Activated naive CD4-positive, alpha-beta T cell treated with anti-CD3 and anti-CD28 coated beads for 36 hours (primary cell): Measurements from ENCODE around the gene SV2B. TPM values are rescaled to one million over a fixed set of nuclear protein-coding genes. Genes with fewer than 3 reads are reported as not detected.
A peak's percentile ranks its signal among the peaks of the same experiment; 100 is the strongest.

Experiments
- CTCF ChIA-PET: fragments of 350-600 bp; sonication (Branson Sonifier 250); formaldehyde crosslinking; loops from one replicate; lab custom pipeline; 2021; ENCODE audit warnings: antibody characterized with exemption; lab: Charles Lee
- DNase-seq: peaks from one replicate; pipeline ENCODE4 v3.0.0-alpha.2; 2020
- H3K27ac Mint-ChIP-seq: one replicate; pipeline ENCODE4 v1.8.0; 2021; ENCODE audit warnings: mild to moderate bottlenecking, mixed read lengths
- H3K27me3 Mint-ChIP-seq: one replicate; pipeline ENCODE4 v1.8.0; 2021; ENCODE audit warnings: low read depth, mixed read lengths
- H3K36me3 Mint-ChIP-seq: one replicate; pipeline ENCODE4 v1.8.0; 2021; ENCODE audit warnings: low read depth, mixed read lengths
- H3K4me1 Mint-ChIP-seq: one replicate; pipeline ENCODE4 v1.8.0; 2021; ENCODE audit warnings: low read depth, mixed read lengths
- H3K4me3 Mint-ChIP-seq: one replicate; pipeline ENCODE4 v1.8.0; 2021; ENCODE audit warnings: mild to moderate bottlenecking, moderate library complexity, mixed read lengths
- H3K9me3 Mint-ChIP-seq: one replicate; pipeline ENCODE4 v1.8.0; 2021; ENCODE audit warnings: mixed read lengths
- intact Hi-C: fragments of 100-400 bp; cut with micrococcal nuclease; formaldehyde crosslinking; loops from one replicate; pipeline ENCODE4 v1.15.1; 2023
- total RNA-seq, 2 experiments: library from RNA; stranded (reverse); gene quantifications; one replicate each; pipeline ENCODE4 v1.2.3, GENCODE V29; 2021

SV2B gene
- total RNA-seq, 2 experiments from 2014 or later = 0.07 TPM

DNA sequence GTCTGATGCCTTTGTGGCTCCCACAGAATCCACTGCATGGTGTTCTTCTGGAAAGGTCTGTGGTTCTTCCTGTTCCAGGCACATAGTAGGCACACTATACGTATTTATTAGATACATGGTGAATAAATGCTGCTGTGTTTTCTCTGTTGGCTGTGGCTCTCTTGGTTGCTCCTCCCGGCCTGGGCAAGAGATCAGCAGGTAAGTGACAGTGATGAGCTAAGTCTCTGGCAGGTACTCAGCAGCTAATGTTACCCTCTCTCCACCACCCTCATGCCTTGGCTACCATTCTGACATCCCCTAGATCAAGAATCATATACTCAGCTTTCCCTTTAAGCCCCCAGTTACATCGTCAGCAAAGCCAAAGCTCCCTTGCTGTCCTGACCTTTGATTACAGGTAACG is 8.4 kb downstream of the SV2B start:
- DNase-seq = no peak
- no peaks in the 10 kb centered on the region for H3K9me3 Mint-ChIP-seq
- no peak overlapping the region for H3K27ac Mint-ChIP-seq
- peaks cover 37% of the 10 kb centered on the region for H3K27me3 Mint-ChIP-seq
- H3K4me3 Mint-ChIP-seq = no peak overlapping the region
- H3K4me1 Mint-ChIP-seq = no peaks in the 10 kb centered on the region
- H3K36me3 Mint-ChIP-seq = no peaks in the 10 kb centered on the region
- intact Hi-C loops = no loop called here
- CTCF ChIA-PET = interaction anchor here (1.1 to 1.8 kb wide), 3 partner anchors 8 to 163 kb away, joined by 3 to 7 read pairs (median 4); partner anchors contain the start of gene SV2B

DNA sequence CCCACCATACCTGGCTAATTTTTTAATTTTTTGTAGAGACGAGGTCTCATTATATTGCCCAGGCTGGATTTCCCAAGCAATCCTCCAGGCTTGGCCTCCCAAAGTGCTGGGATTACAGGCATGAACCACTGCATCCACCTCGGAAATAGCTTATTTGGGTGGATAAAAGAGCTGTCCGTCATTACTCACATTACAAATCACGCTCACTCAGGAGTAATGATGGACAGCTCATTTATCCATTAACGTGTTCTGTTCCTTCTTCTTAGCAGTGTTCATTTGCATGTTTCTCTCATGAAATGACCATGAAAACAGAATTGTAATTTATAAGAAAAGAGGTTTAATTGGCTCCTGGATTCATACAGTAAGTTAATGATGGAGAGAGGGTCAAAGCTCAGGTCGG is 9.8 kb downstream of the SV2B start:
- Mint-ChIP-seq H3K4me1 (no peaks in the 10 kb centered on the region), H3K9me3 (no peaks in the 10 kb centered on the region), H3K36me3 (no peaks in the 10 kb centered on the region), H3K27ac (no peak overlapping the region), H3K27me3 (peaks cover 26% of the 10 kb centered on the region), H3K4me3 (no peak overlapping the region)
- intact Hi-C loops = no loop called here
- CTCF ChIA-PET = interaction anchor here (0.6 to 1.8 kb wide), 2 partner anchors 10 to 47 kb away, joined by 3 to 7 read pairs; partner anchors contain the start of gene SV2B
- no peak for DNase-seq

DNA sequence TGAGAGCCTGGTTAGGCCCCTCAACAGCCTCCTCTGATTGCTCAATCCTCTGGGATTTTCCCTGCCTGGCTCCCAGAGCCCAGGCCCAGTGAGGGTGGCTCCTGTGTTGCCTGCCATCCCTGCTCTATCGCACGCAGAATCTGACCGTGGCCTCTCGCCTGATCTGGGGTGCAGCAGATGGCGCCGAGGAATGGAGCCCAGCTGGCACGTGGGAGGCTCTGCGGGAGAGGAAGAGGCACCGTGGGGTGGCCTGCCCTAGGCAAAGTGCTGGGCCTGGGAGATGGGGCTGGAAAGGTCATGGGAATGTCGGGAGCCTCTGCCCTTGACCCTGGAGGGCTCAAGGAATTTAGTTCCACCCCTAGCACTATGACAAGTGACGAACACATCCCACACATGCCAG is 10.3 kb downstream of the SV2B start:
- Mint-ChIP-seq H3K27me3 (peaks cover 21% of the 10 kb centered on the region), H3K4me1 (no peaks in the 10 kb centered on the region), H3K4me3 (no peak overlapping the region), H3K27ac (no peak overlapping the region), H3K36me3 (no peaks in the 10 kb centered on the region), H3K9me3 (no peaks in the 10 kb centered on the region)
- intact Hi-C loops = no loop called here
- CTCF ChIA-PET = no interaction called here
- DNase-seq = no peak

DNA sequence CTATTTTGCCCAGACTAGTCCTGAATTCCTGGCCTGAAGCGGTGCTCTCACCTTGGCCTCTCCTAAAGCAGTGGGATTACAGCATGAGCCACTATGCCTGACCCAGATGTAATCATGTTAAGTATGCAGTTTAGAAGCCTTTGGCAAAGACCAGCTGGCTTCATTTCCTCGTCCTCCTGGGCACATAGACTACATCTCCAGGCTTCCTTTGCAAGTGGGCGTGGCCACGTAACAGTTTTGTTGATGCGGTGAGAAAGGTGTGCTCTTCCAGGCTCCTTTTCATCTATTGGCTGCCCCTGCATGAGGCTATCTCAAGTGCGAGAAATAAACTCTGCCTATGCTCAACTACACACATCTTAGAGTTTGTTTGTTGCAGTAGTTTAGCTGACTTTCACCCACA is 13.0 kb downstream of the SV2B start:
- H3K4me3 Mint-ChIP-seq = no peak overlapping the region
- no peaks in the 10 kb centered on the region for H3K36me3 Mint-ChIP-seq
- no peak overlapping the region for H3K27ac Mint-ChIP-seq
- DNase-seq = no peak
- CTCF ChIA-PET = no interaction called here
- H3K9me3 Mint-ChIP-seq = no peaks in the 10 kb centered on the region
- intact Hi-C loops = no loop called here
- peaks cover 26% of the 10 kb centered on the region for H3K27me3 Mint-ChIP-seq
- peaks cover 8% of the 10 kb centered on the region for H3K4me1 Mint-ChIP-seq

DNA sequence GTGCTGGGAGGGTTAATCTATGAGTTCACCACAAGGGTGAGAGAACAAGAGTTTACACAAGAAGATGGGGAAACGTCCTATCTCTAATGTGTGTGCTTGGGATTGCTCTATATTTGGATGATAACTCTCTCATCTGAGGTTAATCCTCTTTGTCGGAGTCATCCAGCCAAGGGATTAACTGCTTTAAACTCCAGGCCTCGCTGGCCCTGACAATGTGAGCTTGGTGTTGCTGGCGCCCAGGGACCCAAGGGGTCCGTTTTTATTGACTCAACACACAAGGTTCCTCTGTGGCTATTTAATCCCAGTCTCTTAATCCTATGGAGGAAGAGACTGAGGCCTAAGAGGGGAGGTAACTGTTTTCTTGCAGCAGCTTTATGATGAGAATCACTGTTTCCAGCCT is 14.2 kb downstream of the SV2B start:
- Mint-ChIP-seq H3K4me1 (peaks cover 8% of the 10 kb centered on the region), H3K27ac (no peak overlapping the region), H3K27me3 (peaks cover 21% of the 10 kb centered on the region), H3K36me3 (no peaks in the 10 kb centered on the region), H3K4me3 (no peak overlapping the region), H3K9me3 (no peaks in the 10 kb centered on the region)
- CTCF ChIA-PET = no interaction called here
- no peak for DNase-seq
- intact Hi-C loops = no loop called here

DNA sequence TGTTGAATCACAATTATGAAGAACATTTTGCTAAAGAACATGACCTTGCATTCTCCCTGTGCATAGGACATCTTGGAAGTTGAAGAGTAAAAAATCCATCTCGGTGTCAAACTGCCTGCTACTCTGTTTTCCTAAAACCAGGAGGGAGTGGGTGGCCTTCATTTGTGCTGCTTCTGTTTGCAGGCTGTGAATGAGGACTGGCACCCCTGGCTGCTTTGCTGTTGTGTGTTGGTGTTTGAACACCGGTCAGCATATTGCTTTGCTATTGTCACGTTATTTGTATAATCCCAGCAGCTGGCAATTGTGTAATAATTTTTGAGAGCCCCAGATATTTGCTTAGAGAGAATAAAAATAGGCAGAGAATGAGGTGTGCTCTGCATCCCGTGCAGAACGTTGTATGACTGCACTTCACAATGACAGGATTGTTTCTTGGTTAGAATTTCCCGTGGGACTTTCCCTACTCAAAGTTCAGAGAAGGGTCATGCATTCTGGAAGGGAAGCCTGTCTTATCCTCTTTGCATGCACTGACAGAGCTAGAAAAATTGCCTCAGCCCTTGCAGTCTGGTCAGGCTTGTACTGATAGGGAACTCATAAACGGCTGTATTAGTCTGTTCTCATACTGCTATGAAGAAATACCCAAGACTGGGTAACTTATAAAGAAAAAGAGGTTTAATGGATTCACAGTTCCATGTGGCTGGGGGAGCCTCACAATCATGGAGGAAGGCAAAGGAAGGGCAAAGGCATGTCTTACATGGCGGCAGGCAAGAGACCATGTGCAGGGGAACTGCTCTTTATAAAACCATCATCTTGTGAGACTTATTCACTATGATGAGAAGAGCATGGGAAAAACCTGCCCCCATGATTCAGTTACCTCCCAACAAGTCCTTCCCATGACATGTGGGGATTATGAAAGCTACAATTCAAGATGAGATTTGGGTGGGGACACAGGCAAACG is 16.3 kb downstream of the SV2B start:
- Mint-ChIP-seq H3K27ac (no peak overlapping the region), H3K4me1 (peaks cover 8% of the 10 kb centered on the region), H3K9me3 (no peaks in the 10 kb centered on the region), H3K36me3 (no peaks in the 10 kb centered on the region), H3K27me3 (peaks cover 21% of the 10 kb centered on the region), H3K4me3 (no peak overlapping the region)
- peak; percentile 19 for DNase-seq
- intact Hi-C loops = no loop called here
- CTCF ChIA-PET = interaction anchor here (0.6 to 0.9 kb wide), 2 partner anchors 42 to 1576 kb away, joined by 3 read pairs; no protein-coding TSS in a partner anchor

DNA sequence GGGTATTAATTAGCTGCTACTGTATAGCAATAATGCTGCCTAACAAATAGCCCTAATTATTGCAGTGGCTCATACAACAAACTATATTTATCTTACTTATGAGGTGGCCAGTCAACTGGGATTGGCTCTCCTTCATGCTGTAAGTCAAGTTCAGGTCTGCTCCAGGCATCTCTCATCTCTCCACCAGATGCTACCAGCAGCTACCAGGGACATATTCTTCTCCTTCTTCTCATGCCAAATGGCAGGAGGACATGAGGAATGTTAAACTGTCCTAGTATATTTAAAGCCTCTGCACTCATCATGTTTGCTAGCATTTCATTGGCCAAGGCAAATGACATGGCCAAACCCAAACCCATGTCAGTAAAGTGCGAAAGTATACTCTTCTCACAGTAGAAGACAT is 17.3 kb downstream of the SV2B start:
- Mint-ChIP-seq H3K36me3 (no peaks in the 10 kb centered on the region), H3K27ac (no peak overlapping the region), H3K4me1 (peaks cover 8% of the 10 kb centered on the region), H3K4me3 (no peak overlapping the region), H3K27me3 (peaks cover 15% of the 10 kb centered on the region), H3K9me3 (no peaks in the 10 kb centered on the region)
- no peak for DNase-seq
- CTCF ChIA-PET = no interaction called here
- intact Hi-C loops = no loop called here

DNA sequence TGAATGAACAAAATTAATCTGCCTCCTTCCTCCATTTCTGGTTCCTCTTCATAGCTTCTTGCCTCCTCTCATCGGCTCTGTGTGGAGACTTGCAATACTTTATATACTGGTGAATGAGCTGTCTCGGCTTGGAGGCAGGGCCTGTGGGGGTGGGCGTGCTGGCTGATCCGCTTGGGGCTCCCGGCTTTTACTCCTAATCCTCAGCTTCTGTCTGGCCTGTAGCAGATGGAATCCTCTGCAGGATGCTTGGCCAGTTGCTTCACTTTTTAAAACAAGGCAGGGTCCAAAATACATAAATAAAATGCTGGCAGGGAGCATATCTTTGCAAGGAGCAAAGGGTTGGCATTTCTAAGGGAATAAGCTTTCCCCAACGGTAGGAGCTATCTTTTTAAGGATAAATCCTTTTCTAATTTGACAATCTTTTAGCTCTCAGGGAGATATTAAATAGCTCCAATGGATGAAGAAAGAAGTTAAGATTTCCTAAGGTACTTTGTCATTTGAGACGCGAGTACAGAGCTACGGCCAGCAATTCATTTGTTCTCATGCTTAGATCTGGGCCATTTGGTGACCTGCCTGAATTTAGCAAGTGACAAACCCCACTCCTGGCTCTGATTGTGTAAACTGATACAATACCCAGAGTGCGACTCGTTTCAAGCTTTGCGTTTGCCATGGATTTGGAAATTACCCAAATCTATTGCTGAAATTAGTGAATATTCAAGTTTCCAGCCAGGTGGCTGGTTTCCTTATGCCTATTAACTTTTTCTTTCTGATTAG is 18.9 kb downstream of the SV2B start:
- Mint-ChIP-seq H3K4me1 (peaks cover 8% of the 10 kb centered on the region), H3K4me3 (no peak overlapping the region), H3K27ac (no peak overlapping the region), H3K36me3 (no peaks in the 10 kb centered on the region), H3K9me3 (no peaks in the 10 kb centered on the region), H3K27me3 (peaks cover 20% of the 10 kb centered on the region)
- DNase-seq = no peak
- intact Hi-C loops = no loop called here
- CTCF ChIA-PET = interaction anchor here (0.9 kb wide), 2 partner anchors 13 to 151 kb away, joined by 3 to 6 read pairs; no protein-coding TSS in a partner anchor

DNA sequence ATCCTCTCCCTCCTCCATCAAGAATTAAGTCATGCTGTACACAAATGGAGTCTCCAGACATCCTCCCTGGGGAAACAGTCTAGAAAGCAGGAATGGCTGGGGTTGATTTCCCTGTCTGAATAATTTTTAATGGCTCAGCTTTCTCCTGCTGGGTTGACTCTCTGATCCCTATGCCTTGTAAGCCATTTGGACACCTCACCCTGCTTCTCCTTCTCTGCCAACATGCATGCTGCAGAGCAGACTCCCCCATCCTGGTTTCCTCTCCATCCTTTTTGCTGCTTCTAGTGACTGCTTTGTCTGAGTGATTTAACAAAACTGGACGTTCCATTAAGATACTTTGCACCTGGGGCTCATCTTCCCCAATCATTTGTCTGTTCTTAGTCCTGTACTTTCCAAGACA is 22.2 kb downstream of the SV2B start:
- Mint-ChIP-seq H3K36me3 (no peaks in the 10 kb centered on the region), H3K9me3 (no peaks in the 10 kb centered on the region), H3K27ac (no peak overlapping the region), H3K27me3 (peaks cover 23% of the 10 kb centered on the region), H3K4me1 (no peaks in the 10 kb centered on the region), H3K4me3 (no peak overlapping the region)
- intact Hi-C loops = no loop called here
- DNase-seq = no peak
- CTCF ChIA-PET = interaction anchor here (2.3 kb wide), 1 partner anchor 66 kb away, joined by 7 read pairs; no protein-coding TSS in a partner anchor

DNA sequence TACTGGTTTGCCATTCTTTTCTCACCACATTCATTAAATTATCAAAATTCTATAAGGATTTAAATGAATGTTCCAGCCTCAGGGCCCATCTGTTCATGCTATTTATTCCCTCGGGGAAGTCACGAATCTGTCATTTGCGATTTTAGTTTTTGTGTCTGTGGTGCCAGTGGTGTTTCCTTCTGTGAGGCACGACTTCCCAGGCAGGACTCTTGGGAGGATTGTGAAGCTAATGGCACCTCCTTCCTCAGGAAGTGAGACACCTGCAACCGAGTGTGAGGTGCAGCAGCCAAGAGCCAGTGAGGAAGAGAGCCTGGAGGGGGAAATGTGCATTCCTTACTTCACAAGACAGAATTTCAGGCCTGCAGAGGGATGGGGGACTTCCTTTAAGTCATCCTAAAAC is 24.1 kb downstream of the SV2B start:
- no peak overlapping the region for H3K27ac Mint-ChIP-seq
- no peaks in the 10 kb centered on the region for H3K36me3 Mint-ChIP-seq
- no peaks in the 10 kb centered on the region for H3K4me1 Mint-ChIP-seq
- CTCF ChIA-PET = no interaction called here
- H3K4me3 Mint-ChIP-seq = no peak overlapping the region
- no peak for DNase-seq
- peaks cover 27% of the 10 kb centered on the region for H3K27me3 Mint-ChIP-seq
- intact Hi-C loops = no loop called here
- no peaks in the 10 kb centered on the region for H3K9me3 Mint-ChIP-seq

DNA sequence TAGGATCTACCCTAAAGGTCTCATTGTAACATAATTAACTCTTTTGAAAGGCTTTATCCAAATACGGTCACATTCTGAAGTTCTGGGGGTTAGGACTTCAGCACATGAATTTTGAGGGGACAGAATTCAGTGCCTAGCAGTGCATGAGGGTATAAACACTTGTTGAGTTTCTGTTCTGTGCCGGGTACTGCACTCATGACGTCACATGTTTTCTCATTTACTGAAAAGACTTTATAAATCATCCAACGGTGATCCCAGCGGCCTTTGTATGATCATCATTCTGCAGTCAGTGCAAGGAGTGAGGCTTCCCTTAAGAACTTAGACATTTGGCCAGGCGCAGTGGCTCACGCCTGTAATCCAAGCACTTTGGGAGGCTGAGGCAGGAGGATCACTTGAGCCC is 25.1 kb downstream of the SV2B start:
- Mint-ChIP-seq H3K4me3 (no peak overlapping the region), H3K27me3 (peaks cover 27% of the 10 kb centered on the region), H3K36me3 (no peaks in the 10 kb centered on the region), H3K27ac (no peak overlapping the region), H3K9me3 (no peaks in the 10 kb centered on the region), H3K4me1 (no peaks in the 10 kb centered on the region)
- no peak for DNase-seq
- CTCF ChIA-PET = no interaction called here
- intact Hi-C loops = no loop called here

DNA sequence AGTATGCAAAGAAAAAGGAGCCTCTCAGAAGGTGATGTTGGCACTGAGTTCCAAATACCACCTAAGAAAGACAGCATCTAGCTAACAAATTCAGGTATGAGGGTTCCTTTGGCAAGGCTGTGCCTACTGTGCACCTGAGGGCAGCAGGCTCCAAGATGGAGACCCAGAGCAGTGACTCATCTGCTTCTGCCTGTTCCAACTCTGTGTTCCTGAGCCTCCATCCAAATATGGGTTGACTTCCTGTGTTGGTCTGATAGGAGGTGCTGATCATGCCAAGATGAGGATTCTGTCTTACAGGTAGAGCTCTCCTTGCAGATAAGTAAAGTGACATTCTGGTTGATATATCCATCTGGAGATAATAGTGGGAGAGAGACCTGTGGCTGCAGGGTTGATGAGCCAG is 26.0 kb downstream of the SV2B start:
- H3K9me3 Mint-ChIP-seq = no peaks in the 10 kb centered on the region
- H3K27me3 Mint-ChIP-seq = peaks cover 24% of the 10 kb centered on the region
- H3K27ac Mint-ChIP-seq = no peak overlapping the region
- intact Hi-C loops = no loop called here
- no peak overlapping the region for H3K4me3 Mint-ChIP-seq
- no peak for DNase-seq
- no peaks in the 10 kb centered on the region for H3K36me3 Mint-ChIP-seq
- CTCF ChIA-PET = no interaction called here
- H3K4me1 Mint-ChIP-seq = no peaks in the 10 kb centered on the region
